Measurements from ENCODE around the gene EXOC4. TPM values are rescaled to one million over a fixed set of nuclear protein-coding genes. Genes with fewer than 3 reads are reported as not detected.
"Not testable (repeated sequence)": the region's sequence is repeated elsewhere in the genome, so short reads cannot be mapped to it uniquely, and the experiment has no call there.

Gene EXOC4
- total RNA-seq, 2 donors from 2014 or later: 53.5 to 62.3 TPM

GRCh38 chr7:133770863-133771492 is 518.1 kb downstream of the EXOC4 start:
- H3K27me3 Mint-ChIP-seq: no peaks in the 10 kb centered on the region

GRCh38 chr7:133771788-133772419 is 519.0 kb downstream of the EXOC4 start:
- H3K27me3 Mint-ChIP-seq: no peaks in the 10 kb centered on the region
- no peaks in the 10 kb centered on the region for H3K4me1 Mint-ChIP-seq
- no peak overlapping the region for H3K4me3 Mint-ChIP-seq
- H3K36me3 Mint-ChIP-seq (ENCODE audit: low read depth): no peaks in the 10 kb centered on the region
- no peak for ATAC-seq (replicated peaks)
- no peak overlapping the region for H3K27ac Mint-ChIP-seq
- H3K9me3 Mint-ChIP-seq: no peaks in the 10 kb centered on the region

More at GRCh38 chr7:133770863-133771492, 518.1 kb downstream of the EXOC4 start:
- H3K36me3 Mint-ChIP-seq (ENCODE audit: low read depth): no peaks in the 10 kb centered on the region
- no peaks in the 10 kb centered on the region for H3K4me1 Mint-ChIP-seq
- no peak overlapping the region for H3K27ac Mint-ChIP-seq
- no peak for ATAC-seq (replicated peaks)
- H3K9me3 Mint-ChIP-seq: no peaks in the 10 kb centered on the region
- H3K4me3 Mint-ChIP-seq: no peak overlapping the region

GRCh38 chr7:133773601-133774000 is 520.7 kb downstream of the EXOC4 start:
- no peaks in the 10 kb centered on the region for H3K36me3 Mint-ChIP-seq (ENCODE audit: low read depth)
- no peaks in the 10 kb centered on the region for H3K27me3 Mint-ChIP-seq
- no peak overlapping the region for H3K27ac Mint-ChIP-seq
- no peaks in the 10 kb centered on the region for H3K9me3 Mint-ChIP-seq
- no peaks in the 10 kb centered on the region for H3K4me1 Mint-ChIP-seq
- no peak overlapping the region for H3K4me3 Mint-ChIP-seq
- no peak for ATAC-seq (replicated peaks)

- ATAC-seq (replicated peaks): no peak
- Mint-ChIP-seq H3K4me1 (no peaks in the 10 kb centered on the region), H3K9me3 (no peaks in the 10 kb centered on the region), H3K27ac (no peak overlapping the region), H3K27me3 (no peaks in the 10 kb centered on the region), H3K36me3 (ENCODE audit: low read depth) (no peaks in the 10 kb centered on the region), H3K4me3 (no peak overlapping the region)
Measured at GRCh38 chr7:133775201-133775600, 522.3 kb downstream of the EXOC4 start.

- Mint-ChIP-seq H3K36me3 (ENCODE audit: low read depth) (no peaks in the 10 kb centered on the region), H3K9me3 (no peaks in the 10 kb centered on the region), H3K27me3 (no peaks in the 10 kb centered on the region), H3K4me3 (no peak overlapping the region), H3K4me1 (no peaks in the 10 kb centered on the region), H3K27ac (no peak overlapping the region)
- ATAC-seq (replicated peaks): no peak
Measured at GRCh38 chr7:133776266-133776665, 523.4 kb downstream of the EXOC4 start.

GRCh38 chr7:133777701-133778100 is 524.8 kb downstream of the EXOC4 start:
- no peak for ATAC-seq (replicated peaks)
- Mint-ChIP-seq H3K4me1 (no peaks in the 10 kb centered on the region), H3K36me3 (ENCODE audit: low read depth) (no peaks in the 10 kb centered on the region), H3K4me3 (no peak overlapping the region), H3K27me3 (no peaks in the 10 kb centered on the region), H3K27ac (no peak overlapping the region), H3K9me3 (no peaks in the 10 kb centered on the region)

GRCh38 chr7:133778472-133778871 is 525.6 kb downstream of the EXOC4 start:
- ATAC-seq (replicated peaks): peak; percentile 67
- Mint-ChIP-seq H3K4me3 (no peak overlapping the region), H3K27ac (no peak overlapping the region), H3K4me1 (no peaks in the 10 kb centered on the region), H3K36me3 (ENCODE audit: low read depth) (no peaks in the 10 kb centered on the region), H3K9me3 (no peaks in the 10 kb centered on the region), H3K27me3 (no peaks in the 10 kb centered on the region)

- not testable (repeated sequence) for H3K4me3 Mint-ChIP-seq; ATAC-seq (replicated peaks); H3K27me3 Mint-ChIP-seq; H3K36me3 Mint-ChIP-seq (ENCODE audit: low read depth); H3K27ac Mint-ChIP-seq; H3K9me3 Mint-ChIP-seq; H3K4me1 Mint-ChIP-seq
Measured at GRCh38 chr7:133779538-133779937, 526.7 kb downstream of the EXOC4 start.

GRCh38 chr7:133780912-133781311 is 528.0 kb downstream of the EXOC4 start:
- no peaks in the 10 kb centered on the region for H3K27me3 Mint-ChIP-seq
- no peak for ATAC-seq (replicated peaks)
- H3K4me1 Mint-ChIP-seq: no peaks in the 10 kb centered on the region
- no peak overlapping the region for H3K4me3 Mint-ChIP-seq
- no peaks in the 10 kb centered on the region for H3K9me3 Mint-ChIP-seq
- H3K36me3 Mint-ChIP-seq (ENCODE audit: low read depth): no peaks in the 10 kb centered on the region
- H3K27ac Mint-ChIP-seq: no peak overlapping the region

GRCh38 chr7:133781486-133782090 is 528.7 kb downstream of the EXOC4 start:
- no peak overlapping the region for H3K27ac Mint-ChIP-seq
- ATAC-seq (replicated peaks): no peak
- no peak overlapping the region for H3K4me3 Mint-ChIP-seq
- H3K27me3 Mint-ChIP-seq: no peaks in the 10 kb centered on the region
- no peaks in the 10 kb centered on the region for H3K36me3 Mint-ChIP-seq (ENCODE audit: low read depth)
- H3K9me3 Mint-ChIP-seq: no peaks in the 10 kb centered on the region
- no peaks in the 10 kb centered on the region for H3K4me1 Mint-ChIP-seq

- Mint-ChIP-seq H3K27ac (no peak overlapping the region), H3K27me3 (no peaks in the 10 kb centered on the region), H3K4me1 (no peaks in the 10 kb centered on the region), H3K36me3 (ENCODE audit: low read depth) (no peaks in the 10 kb centered on the region), H3K9me3 (no peaks in the 10 kb centered on the region), H3K4me3 (no peak overlapping the region)
- no peak for ATAC-seq (replicated peaks)
Measured at GRCh38 chr7:133782470-133782869, 529.6 kb downstream of the EXOC4 start.

GRCh38 chr7:133783276-133783675 is 530.4 kb downstream of the EXOC4 start:
- H3K27ac Mint-ChIP-seq: no peak overlapping the region
- no peaks in the 10 kb centered on the region for H3K9me3 Mint-ChIP-seq

GRCh38 chr7:133784486-133785001 is 531.7 kb downstream of the EXOC4 start:
- Mint-ChIP-seq H3K4me1 (no peaks in the 10 kb centered on the region), H3K27ac (no peak overlapping the region), H3K27me3 (no peaks in the 10 kb centered on the region), H3K4me3 (no peak overlapping the region), H3K36me3 (ENCODE audit: low read depth) (no peaks in the 10 kb centered on the region), H3K9me3 (no peaks in the 10 kb centered on the region)
- ATAC-seq (replicated peaks): no peak

More at GRCh38 chr7:133783276-133783675, 530.4 kb downstream of the EXOC4 start:
- no peaks in the 10 kb centered on the region for H3K27me3 Mint-ChIP-seq
- no peak for ATAC-seq (replicated peaks)
- no peaks in the 10 kb centered on the region for H3K36me3 Mint-ChIP-seq (ENCODE audit: low read depth)
- no peak overlapping the region for H3K4me3 Mint-ChIP-seq
- H3K4me1 Mint-ChIP-seq: no peaks in the 10 kb centered on the region

GRCh38 chr7:133786401-133786937 is 533.6 kb downstream of the EXOC4 start:
- ATAC-seq (replicated peaks): no peak
- Mint-ChIP-seq H3K36me3 (ENCODE audit: low read depth) (no peaks in the 10 kb centered on the region), H3K9me3 (no peaks in the 10 kb centered on the region), H3K27me3 (no peaks in the 10 kb centered on the region), H3K4me3 (no peak overlapping the region), H3K4me1 (no peaks in the 10 kb centered on the region), H3K27ac (no peak overlapping the region)

- H3K27ac Mint-ChIP-seq: no peak overlapping the region
Measured at GRCh38 chr7:133789974-133790373, 537.1 kb downstream of the EXOC4 start.

More at GRCh38 chr7:133789974-133790373, 537.1 kb downstream of the EXOC4 start:
- no peaks in the 10 kb centered on the region for H3K27me3 Mint-ChIP-seq
- ATAC-seq (replicated peaks): no peak
- H3K9me3 Mint-ChIP-seq: no peaks in the 10 kb centered on the region
- no peaks in the 10 kb centered on the region for H3K4me1 Mint-ChIP-seq
- no peaks in the 10 kb centered on the region for H3K36me3 Mint-ChIP-seq (ENCODE audit: low read depth)
- no peak overlapping the region for H3K4me3 Mint-ChIP-seq
